GM18499 (cell line): ENCODE measurements around the gene BACH2.

Experiments used
- ATAC-seq: cut with Tn5 transposase; IDR thresholded peaks from one replicate; pipeline ENCODE4 v1.9.1; 2021; ENCODE audit warnings: moderate number of reproducible peaks; ENCODE audit not compliant: insufficient read depth, unreplicated experiment

The BACH2 gene

DNA sequence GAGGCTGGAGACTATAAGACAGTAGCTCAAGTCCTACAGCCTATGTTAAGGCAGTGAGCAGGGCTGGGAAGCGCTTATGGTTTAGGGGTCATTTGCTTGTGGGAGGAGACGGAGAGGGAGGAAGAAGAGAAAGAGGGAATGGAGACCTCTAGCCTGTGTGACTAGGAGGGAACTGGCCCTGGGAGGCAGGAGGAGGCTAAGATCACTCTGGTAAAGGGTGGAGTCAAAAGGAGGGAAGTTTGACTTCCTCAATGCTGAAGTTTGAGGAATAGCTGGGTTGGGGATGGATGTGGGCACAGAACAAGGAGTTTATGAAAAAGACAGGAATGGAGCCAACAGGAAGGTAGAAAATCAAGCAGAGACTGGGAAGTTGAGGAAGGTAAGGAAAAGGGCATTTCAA is 6.4 kb upstream of the BACH2 start:
- no peak for ATAC-seq

DNA sequence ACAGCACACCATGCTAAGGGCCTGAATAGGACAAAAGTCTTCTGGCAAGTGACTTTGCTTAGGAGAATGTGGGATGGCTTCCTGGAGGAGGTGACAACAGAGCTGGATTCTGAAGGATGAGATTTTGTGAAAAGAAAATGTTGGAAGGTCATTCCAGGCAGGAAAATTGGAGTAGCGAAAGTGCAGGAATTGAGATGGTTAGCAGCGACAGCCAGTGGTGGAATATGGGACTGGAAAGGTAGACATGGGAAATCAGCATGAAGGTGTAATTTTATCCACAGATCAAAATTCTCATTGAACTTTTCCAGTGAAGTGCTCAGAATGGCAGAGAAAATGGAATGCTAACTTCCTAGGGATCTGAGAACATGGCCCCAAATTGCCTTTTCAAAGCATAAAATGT is 5.7 kb upstream of the BACH2 start:
- no peak for ATAC-seq

DNA sequence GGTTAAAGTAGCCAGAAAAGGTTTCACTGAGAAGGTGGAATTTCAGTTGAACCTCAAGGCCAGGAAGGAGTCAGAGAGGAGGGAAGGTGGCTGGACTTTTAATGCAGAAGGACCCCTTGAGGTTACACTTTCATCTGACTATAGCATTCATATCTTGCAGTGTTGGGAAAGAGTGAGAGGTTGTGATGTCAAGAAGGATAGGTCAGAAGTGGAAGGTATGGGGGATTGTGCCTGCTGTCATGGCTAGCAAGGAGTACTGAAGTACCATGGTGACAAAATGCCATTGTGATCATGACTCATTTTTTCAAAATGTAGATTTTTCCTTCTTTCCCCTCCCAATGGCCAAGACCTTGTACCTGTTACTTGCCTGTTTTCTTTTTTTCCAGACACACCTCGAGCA is 5.2 kb upstream of the BACH2 start:
- no peak for ATAC-seq

- no peak for ATAC-seq
Measured at GRCh38 chr6:90298459-90299053, 1.9 kb upstream of the BACH2 start.

GRCh38 chr6:90297867-90298381 is 1.3 kb upstream of the BACH2 start:
- ATAC-seq, result no peak

DNA sequence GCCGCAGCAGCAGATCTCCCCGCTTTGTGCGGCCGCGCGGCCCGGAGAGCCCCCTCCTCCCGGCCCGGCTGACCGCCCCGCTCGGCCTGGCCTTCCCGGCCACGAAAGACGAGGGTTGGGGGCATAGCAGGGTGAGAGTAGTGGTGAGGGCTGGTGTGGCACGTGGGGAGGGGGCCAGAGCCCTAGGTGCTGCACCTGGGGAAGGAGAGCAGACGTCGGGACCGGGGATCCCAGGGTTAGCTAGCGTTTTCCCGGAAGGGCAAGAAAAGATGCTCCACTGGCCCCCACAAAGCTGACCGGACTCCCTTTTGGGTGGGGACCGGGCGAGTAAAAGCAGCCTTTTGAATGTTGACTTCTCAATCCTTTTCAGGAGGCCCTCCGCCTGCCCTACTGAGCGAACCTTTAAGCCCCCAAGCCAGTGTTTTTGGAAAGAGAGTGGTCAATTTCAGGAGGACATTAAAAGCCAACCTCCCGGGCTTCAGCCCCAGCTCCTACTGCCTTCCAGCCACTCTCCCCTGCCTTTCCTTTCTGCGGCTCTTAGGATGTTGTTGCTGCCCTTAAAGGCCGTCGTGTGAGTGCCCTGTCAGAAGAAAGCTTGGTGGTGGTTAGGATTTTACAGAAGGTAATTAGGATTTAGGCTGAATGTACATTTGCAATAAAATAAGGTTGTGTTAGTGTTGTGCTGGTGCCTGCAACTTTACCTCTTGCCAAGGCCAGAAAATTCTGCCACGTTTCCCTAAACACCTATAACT is 648 bp upstream of the BACH2 start:
- ATAC-seq, result no peak

DNA sequence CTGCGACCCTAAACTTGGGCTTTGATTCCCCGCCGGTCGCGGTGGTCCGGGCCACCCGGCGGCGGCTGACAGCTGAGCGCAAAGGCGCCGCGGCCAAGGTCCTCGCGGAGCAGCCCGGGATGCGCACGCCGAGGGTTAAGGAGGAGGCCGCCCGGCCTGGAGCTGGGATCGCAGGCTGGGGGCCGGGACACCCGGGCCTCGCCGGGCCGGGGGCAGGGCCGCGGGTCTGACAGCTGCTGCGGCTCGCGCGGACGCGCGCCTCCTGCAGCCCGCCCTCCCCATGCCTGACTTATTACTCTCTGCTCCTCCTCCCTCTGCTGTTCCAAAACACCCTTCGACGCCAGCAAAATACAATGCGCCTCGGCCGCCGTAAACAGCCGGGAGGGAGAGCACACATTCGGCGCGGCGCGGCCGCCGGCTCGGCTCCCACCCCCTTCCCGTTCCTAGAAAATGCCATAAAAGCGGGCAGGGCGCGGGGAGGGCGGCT is 746 bp downstream of the BACH2 start:
- no peak for ATAC-seq

DNA sequence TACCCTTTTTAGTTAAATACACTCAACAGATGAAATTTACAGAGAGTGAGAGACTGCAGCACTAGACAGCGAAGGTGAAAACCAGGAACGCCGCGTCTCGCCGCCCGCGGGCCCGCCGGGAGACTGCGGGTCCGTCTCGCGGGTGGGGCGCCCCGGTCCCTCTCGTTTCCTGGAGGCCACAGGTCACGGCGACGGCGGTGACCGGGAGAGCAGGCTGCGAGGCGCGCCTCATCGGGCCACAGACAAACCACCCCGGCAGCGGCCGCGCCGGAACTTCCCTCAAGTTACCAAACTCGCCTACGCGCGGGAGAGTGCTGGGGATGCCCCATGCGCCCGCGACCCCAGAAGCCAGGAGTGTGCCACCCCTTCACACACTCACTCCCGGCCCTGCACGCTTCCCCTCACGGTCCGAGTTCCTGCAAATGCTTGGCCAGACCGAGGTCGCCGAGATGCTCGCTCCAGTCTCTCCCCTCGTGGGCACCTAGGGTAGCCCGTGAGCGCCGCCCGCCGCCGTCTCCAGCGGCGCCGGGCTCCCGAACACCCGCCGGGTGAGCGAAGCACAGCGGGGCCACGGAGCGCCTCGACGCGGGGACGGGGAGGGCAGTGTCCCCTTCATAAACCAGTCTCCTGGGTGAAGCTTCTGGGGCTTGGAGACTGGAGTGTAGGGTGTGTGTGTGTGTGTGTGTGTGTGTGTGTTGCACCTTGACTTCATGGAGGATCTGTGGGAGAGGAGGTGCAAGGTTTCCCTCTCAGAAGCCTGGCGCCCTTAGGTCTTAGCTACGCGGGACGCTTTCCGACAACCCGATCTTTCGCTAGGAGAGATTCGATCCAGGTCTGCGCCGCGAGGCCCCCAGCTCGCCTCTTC is 1.4 kb downstream of the BACH2 start:
- no peak for ATAC-seq

DNA sequence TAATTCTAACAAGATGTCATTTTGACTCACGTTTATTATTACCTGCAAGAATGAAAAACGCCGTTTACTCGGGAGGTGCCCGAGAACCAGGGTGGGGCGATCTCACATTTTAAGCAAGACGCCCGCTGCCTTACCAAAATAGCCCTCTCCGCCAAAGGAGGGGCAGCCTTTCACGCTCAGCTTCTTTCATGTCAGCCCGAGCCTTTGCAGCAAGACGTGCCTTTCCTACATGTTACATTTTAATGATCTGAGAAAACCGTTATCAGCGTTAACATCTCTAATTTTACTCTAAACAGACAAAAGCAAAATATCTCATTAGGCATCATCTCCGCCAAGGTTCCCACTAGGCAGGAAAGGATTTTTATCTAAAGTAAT is 2.0 kb downstream of the BACH2 start:
- ATAC-seq, result no peak

- no peak for ATAC-seq
Measured at GRCh38 chr6:90294008-90294511, 2.6 kb downstream of the BACH2 start.

- ATAC-seq, result no peak
Measured at GRCh38 chr6:90293319-90293953, 3.2 kb downstream of the BACH2 start.

- ATAC-seq, result no peak
Measured at GRCh38 chr6:90291565-90291964, 5.1 kb downstream of the BACH2 start.

- no peak for ATAC-seq
Measured at GRCh38 chr6:90290811-90291420, 5.7 kb downstream of the BACH2 start.

- ATAC-seq, result no peak
Measured at GRCh38 chr6:90289902-90290301, 6.7 kb downstream of the BACH2 start.

- ATAC-seq, result no peak
Measured at GRCh38 chr6:90288404-90288803, 8.2 kb downstream of the BACH2 start.

- no peak for ATAC-seq
Measured at GRCh38 chr6:90286884-90287488, 9.7 kb downstream of the BACH2 start.

- peak; percentile 48 for ATAC-seq
Measured at GRCh38 chr6:90285611-90286381, 10.8 kb downstream of the BACH2 start.

GRCh38 chr6:90285042-90285481 is 11.6 kb downstream of the BACH2 start:
- peak; percentile 30 for ATAC-seq
